ENCODE measurements around the gene TNFSF8. TPM values are rescaled to one million over a fixed set of nuclear protein-coding genes. Genes with fewer than 3 reads are reported as not detected.

The TNFSF8 gene
- polyA plus RNA-seq, 1 experiment: not detected

- CTCF ChIA-PET: interaction anchor here (1.7 to 5.1 kb wide), 2 partner anchors 117 to 216 kb away, joined by 3 to 29 read pairs; partner anchors contain the start of gene TEX48
- H3K27me3 ChIP-seq (ENCODE audit: control insufficient read depth, insufficient read depth, low read length): no peaks in the 10 kb centered on the region
- no peak for DNase-seq (ENCODE audit: low read depth)
- no peak for TF ChIP-seq CTCF (IDR thresholded peaks at IDR 0.05; ENCODE audit: insufficient read depth, low read depth, low read length)
- H3K36me3 ChIP-seq (ENCODE audit: control insufficient read depth, insufficient read depth, low read length): no peaks in the 10 kb centered on the region
- no peak overlapping the region for H3K4me3 ChIP-seq (ENCODE audit: low read depth, low read length)
- POLR2A ChIA-PET: interaction anchor here (0.7 kb wide), 1 partner anchor 122 kb away, joined by 3 read pairs; no protein-coding TSS in a partner anchor
Measured at GRCh38 chr9:114897196-114897595, 33.2 kb downstream of the TNFSF8 start.

GRCh38 chr9:114896344-114896743 lies 34.0 kb downstream of the TNFSF8 start:
- POLR2A ChIA-PET: no interaction called here
- no peak for DNase-seq (ENCODE audit: low read depth)
- Histone ChIP-seq H3K4me3 (ENCODE audit: low read depth, low read length) (no peak overlapping the region), H3K27me3 (ENCODE audit: control insufficient read depth, insufficient read depth, low read length) (no peaks in the 10 kb centered on the region), H3K36me3 (ENCODE audit: control insufficient read depth, insufficient read depth, low read length) (no peaks in the 10 kb centered on the region)
- CTCF ChIA-PET: interaction anchor here (2.4 kb wide), 1 partner anchor 215 kb away, joined by 8 read pairs; the partner anchor contains the start of gene TEX48
- TF ChIP-seq CTCF (IDR thresholded peaks at IDR 0.05; ENCODE audit: insufficient read depth, low read depth, low read length): no peak

GRCh38 chr9:114895521-114895991 lies 34.8 kb downstream of the TNFSF8 start:
- POLR2A ChIA-PET: no interaction called here
- TF ChIP-seq CTCF (IDR thresholded peaks at IDR 0.05; ENCODE audit: insufficient read depth, low read depth, low read length): no peak
- Histone ChIP-seq H3K4me3 (ENCODE audit: low read depth, low read length) (no peak overlapping the region), H3K36me3 (ENCODE audit: control insufficient read depth, insufficient read depth, low read length) (no peaks in the 10 kb centered on the region), H3K27me3 (ENCODE audit: control insufficient read depth, insufficient read depth, low read length) (no peaks in the 10 kb centered on the region)
- CTCF ChIA-PET: interaction anchor here (1.2 to 2.4 kb wide), 4 partner anchors 10 to 234 kb away, joined by 3 to 8 read pairs (median 4); partner anchors contain the start of gene TEX48
- DNase-seq (ENCODE audit: low read depth): no peak

- H3K4me3 ChIP-seq (ENCODE audit: low read depth, low read length): no peak overlapping the region
- no peaks in the 10 kb centered on the region for H3K27me3 ChIP-seq (ENCODE audit: control insufficient read depth, insufficient read depth, low read length)
- DNase-seq (ENCODE audit: low read depth): peak; percentile 90
- ChIA-PET CTCF (interaction anchor here (0.9 to 2.4 kb wide), 5 partner anchors 11 to 233 kb away, joined by 3 to 8 read pairs (median 4); partner anchors contain the start of gene TEX48), POLR2A (interaction anchor here (0.8 kb wide), 1 partner anchor 11 kb away, joined by 4 read pairs; no protein-coding TSS in a partner anchor)
- no peaks in the 10 kb centered on the region for H3K36me3 ChIP-seq (ENCODE audit: control insufficient read depth, insufficient read depth, low read length)
- TF ChIP-seq CTCF (IDR thresholded peaks at IDR 0.05; ENCODE audit: insufficient read depth, low read depth, low read length): no peak
Measured at GRCh38 chr9:114894609-114895433, 35.6 kb downstream of the TNFSF8 start.

- H3K36me3 ChIP-seq (ENCODE audit: control insufficient read depth, insufficient read depth, low read length): no peaks in the 10 kb centered on the region
- TF ChIP-seq CTCF (IDR thresholded peaks at IDR 0.05; ENCODE audit: insufficient read depth, low read depth, low read length): no peak
- H3K4me3 ChIP-seq (ENCODE audit: low read depth, low read length): no peak overlapping the region
- H3K27me3 ChIP-seq (ENCODE audit: control insufficient read depth, insufficient read depth, low read length): no peaks in the 10 kb centered on the region
- peak; percentile 56 for DNase-seq (ENCODE audit: low read depth)
- ChIA-PET CTCF (interaction anchor here (0.9 to 2.4 kb wide), 4 partner anchors 11 to 213 kb away, joined by 3 to 8 read pairs (median 4); partner anchors contain the start of gene TEX48), POLR2A (interaction anchor here (0.8 kb wide), 1 partner anchor 11 kb away, joined by 4 read pairs; no protein-coding TSS in a partner anchor)
Measured at GRCh38 chr9:114894206-114894605, 36.2 kb downstream of the TNFSF8 start.

All from BJ (cell line).